ENCODE results near the gene LRRC8D. TPM values are rescaled to one million over a fixed set of nuclear protein-coding genes. Genes with fewer than 3 reads are reported as not detected.

LRRC8D gene
- total and polyA plus RNA-seq, 9 donors: 5.0 to 14.1 (median 8.8) TPM

GRCh38 chr1:89863165-89863830 lies 42.5 kb downstream of the LRRC8D start:
- TF ChIP-seq EP300 (IDR thresholded peaks at IDR 0.05): no peak
- TF ChIP-seq, protein P1, sequence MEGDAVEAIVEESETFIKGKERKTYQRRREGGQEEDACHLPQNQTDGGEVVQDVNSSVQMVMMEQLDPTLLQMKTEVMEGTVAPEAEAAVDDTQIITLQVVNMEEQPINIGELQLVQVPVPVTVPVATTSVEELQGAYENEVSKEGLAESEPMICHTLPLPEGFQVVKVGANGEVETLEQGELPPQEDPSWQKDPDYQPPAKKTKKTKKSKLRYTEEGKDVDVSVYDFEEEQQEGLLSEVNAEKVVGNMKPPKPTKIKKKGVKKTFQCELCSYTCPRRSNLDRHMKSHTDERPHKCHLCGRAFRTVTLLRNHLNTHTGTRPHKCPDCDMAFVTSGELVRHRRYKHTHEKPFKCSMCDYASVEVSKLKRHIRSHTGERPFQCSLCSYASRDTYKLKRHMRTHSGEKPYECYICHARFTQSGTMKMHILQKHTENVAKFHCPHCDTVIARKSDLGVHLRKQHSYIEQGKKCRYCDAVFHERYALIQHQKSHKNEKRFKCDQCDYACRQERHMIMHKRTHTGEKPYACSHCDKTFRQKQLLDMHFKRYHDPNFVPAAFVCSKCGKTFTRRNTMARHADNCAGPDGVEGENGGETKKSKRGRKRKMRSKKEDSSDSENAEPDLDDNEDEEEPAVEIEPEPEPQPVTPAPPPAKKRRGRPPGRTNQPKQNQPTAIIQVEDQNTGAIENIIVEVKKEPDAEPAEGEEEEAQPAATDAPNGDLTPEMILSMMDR (IDR thresholded peaks at IDR 0.05): no peak
- no peak for TF ChIP-seq POLR2A (IDR thresholded peaks at IDR 0.05)

GRCh38 chr1:89865498-89866382 lies 44.9 kb downstream of the LRRC8D start:
- Histone ChIP-seq H3K36me3 (no peaks in the 10 kb centered on the region), H3K9me3 (no peaks in the 10 kb centered on the region), H3K4me1 (ENCODE audit: insufficient read depth) (peaks cover 3% of the 10 kb centered on the region), H3K27me3 (no peaks in the 10 kb centered on the region), H3K4me3 (no peak overlapping the region), H3K27ac (no peak overlapping the region)
- 45 to 55% (median 50%) methylated on average over 4 of the region's 4 CpGs for WGBS, 3 donors
- intact Hi-C loops (cut with DNase I): no loop called here
- TF ChIP-seq EP300 (IDR thresholded peaks at IDR 0.05) (no peak), POLR2A (IDR thresholded peaks at IDR 0.05) (no peak)
- TF ChIP-seq, protein P1 (IDR thresholded peaks at IDR 0.05): no peak
- DNase-seq: no peak

More at GRCh38 chr1:89863165-89863830, 42.5 kb downstream of the LRRC8D start:
- intact Hi-C loops (cut with DNase I): no loop called here
- H3K9me3 ChIP-seq: no peaks in the 10 kb centered on the region
- H3K27ac ChIP-seq: no peak overlapping the region
- DNase-seq: no peak
- 82 to 85% (median 83%) methylated on average over 3 of the region's 3 CpGs for WGBS, 3 donors
- H3K4me3 ChIP-seq: no peak overlapping the region
- H3K36me3 ChIP-seq: no peaks in the 10 kb centered on the region
- no peaks in the 10 kb centered on the region for H3K27me3 ChIP-seq
- peaks cover 3% of the 10 kb centered on the region for H3K4me1 ChIP-seq (ENCODE audit: insufficient read depth)

DNA sequence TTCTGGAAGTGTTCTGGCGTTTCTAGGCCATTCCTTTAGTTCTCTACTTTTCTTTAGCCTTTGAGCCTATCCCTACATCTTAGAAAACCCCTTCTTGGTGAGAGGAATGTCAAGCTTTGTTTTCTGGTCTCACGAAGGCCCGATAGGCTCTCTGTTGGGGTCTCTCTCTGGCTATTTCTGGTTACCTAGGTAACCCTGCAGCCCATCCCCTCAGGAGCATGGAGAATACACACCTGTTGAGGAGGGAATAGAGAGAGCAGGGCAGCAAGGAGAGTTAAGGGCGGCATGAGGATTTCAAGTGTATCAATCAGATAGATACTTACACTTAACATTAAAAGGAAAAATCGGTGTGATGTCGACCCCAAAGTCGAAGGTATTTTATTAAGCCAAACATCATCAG lies 45.7 kb downstream of the LRRC8D start:
- intact Hi-C loops (cut with DNase I): no loop called here
- no peak for DNase-seq
- H3K27ac ChIP-seq: no peak overlapping the region
- no peaks in the 10 kb centered on the region for H3K27me3 ChIP-seq
- TF ChIP-seq EP300 (IDR thresholded peaks at IDR 0.05) (no peak), POLR2A (IDR thresholded peaks at IDR 0.05) (no peak)
- no peaks in the 10 kb centered on the region for H3K36me3 ChIP-seq
- WGBS, 3 donors: 91 to 94% (median 92%) methylated on average over 7 of the region's 7 CpGs
- H3K4me1 ChIP-seq (ENCODE audit: insufficient read depth): peaks cover 3% of the 10 kb centered on the region
- no peaks in the 10 kb centered on the region for H3K9me3 ChIP-seq
- H3K4me3 ChIP-seq: no peak overlapping the region

DNA sequence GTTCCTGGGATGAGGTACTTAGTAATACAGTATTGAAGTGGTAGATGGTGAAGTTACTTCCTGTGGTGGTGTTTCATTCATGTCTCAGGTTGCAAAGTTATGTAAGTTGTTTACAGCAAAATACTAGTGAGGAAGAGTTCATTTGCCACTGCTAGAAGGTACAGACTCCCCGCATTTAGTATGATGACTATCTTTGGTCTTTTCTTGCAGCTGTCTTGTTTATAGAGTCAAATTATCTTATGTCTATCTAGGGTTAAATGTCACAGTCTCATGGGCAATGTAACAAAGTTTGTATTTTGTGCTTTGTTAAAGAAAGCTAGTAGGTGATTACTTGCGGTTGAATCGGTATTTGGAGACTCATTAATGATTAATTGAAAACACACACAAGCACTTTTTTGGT lies 50.2 kb downstream of the LRRC8D start:
- Histone ChIP-seq H3K9me3 (no peaks in the 10 kb centered on the region), H3K27me3 (no peaks in the 10 kb centered on the region), H3K36me3 (no peaks in the 10 kb centered on the region), H3K4me3 (no peak overlapping the region), H3K27ac (no peak overlapping the region), H3K4me1 (ENCODE audit: insufficient read depth) (peaks cover 1% of the 10 kb centered on the region)
- TF ChIP-seq POLR2A (IDR thresholded peaks at IDR 0.05) (no peak), EP300 (IDR thresholded peaks at IDR 0.05) (no peak)
- no peak for DNase-seq
- intact Hi-C loops (cut with DNase I): no loop called here
- WGBS, 3 donors: 91 to 95% (median 93%) methylated on average over 3 of the region's 3 CpGs

- TF ChIP-seq POLR2A (IDR thresholded peaks at IDR 0.05) (no peak), EP300 (IDR thresholded peaks at IDR 0.05) (no peak)
- TF ChIP-seq, protein P1 (IDR thresholded peaks at IDR 0.05): no peak
- H3K36me3 ChIP-seq: no peaks in the 10 kb centered on the region
- no peaks in the 10 kb centered on the region for H3K9me3 ChIP-seq
- no peaks in the 10 kb centered on the region for H3K27me3 ChIP-seq
- whole genome bisulfite sequencing, 3 donors: 76 to 85% (median 82%) methylated on average over 9 of the region's 9 CpGs
- intact Hi-C loops (cut with DNase I): no loop called here
- no peak for DNase-seq
- no peaks in the 10 kb centered on the region for H3K4me1 ChIP-seq (ENCODE audit: insufficient read depth)
- no peak overlapping the region for H3K27ac ChIP-seq
- H3K4me3 ChIP-seq: no peak overlapping the region
Measured at GRCh38 chr1:89871768-89872473, 51.1 kb downstream of the LRRC8D start.

All from ovary (tissue), 9 donors.